Stimulated activated naive CD8-positive, alpha-beta T cell treated with anti-CD3 and anti-CD28 coated beads, Interleukin-15, amount 100 ng/mL, for 72 hours (primary cell): ENCODE measurements around the gene FGF2.
"Not testable (repeated sequence)": the region's sequence is repeated elsewhere in the genome, so short reads cannot be mapped to it uniquely, and the experiment has no call there.

Experiments
- ATAC-seq: fragments of 150-1000 bp; cut with Tn5 transposase; 2 replicates; pipeline ENCODE4 v1.10.0; 2021; ENCODE audit warnings: mild to moderate bottlenecking, moderate library complexity
- DNase-seq, 2 donors: peaks; one replicate each; pipeline ENCODE4 v3.0.0; 2021 to 2022
- H3K27ac Mint-ChIP-seq, 2 donors: one replicate each; pipeline ENCODE4 v1.8.0; 2022; ENCODE audit warnings: mild to moderate bottlenecking in 2 of 2, mixed read lengths in 2 of 2, moderate library complexity in 2 of 2
- H3K27me3 Mint-ChIP-seq: one replicate; pipeline ENCODE4 v1.8.0; 2022; ENCODE audit warnings: mixed read lengths
- H3K4me1 Mint-ChIP-seq: one replicate; pipeline ENCODE4 v1.8.0; 2022; ENCODE audit warnings: mild to moderate bottlenecking, mixed read lengths
- H3K4me3 Mint-ChIP-seq, 2 donors: one replicate each; pipeline ENCODE4 v1.8.0; 2022; ENCODE audit warnings: mild to moderate bottlenecking in 2 of 2, mixed read lengths in 2 of 2, moderate library complexity in 1 of 2
- H3K9me3 Mint-ChIP-seq, 2 donors: one replicate each; pipeline ENCODE4 v1.8.0; 2022; ENCODE audit warnings: mixed read lengths in 2 of 2

Gene FGF2

GRCh38 chr4:122827258-122827878, 737 bp downstream of the FGF2 start:
- ATAC-seq (peak; percentile 63), DNase-seq (peak; percentile 46 to 67)
- Mint-ChIP-seq H3K9me3 (no peaks in the 10 kb centered on the region), H3K27me3 (peaks cover 87% of the 10 kb centered on the region), H3K27ac (peak overlapping the region; percentile 66 to 95), H3K4me3 (peak overlapping the region; percentile 88), H3K4me1 (peaks cover 15% of the 10 kb centered on the region)

DNA sequence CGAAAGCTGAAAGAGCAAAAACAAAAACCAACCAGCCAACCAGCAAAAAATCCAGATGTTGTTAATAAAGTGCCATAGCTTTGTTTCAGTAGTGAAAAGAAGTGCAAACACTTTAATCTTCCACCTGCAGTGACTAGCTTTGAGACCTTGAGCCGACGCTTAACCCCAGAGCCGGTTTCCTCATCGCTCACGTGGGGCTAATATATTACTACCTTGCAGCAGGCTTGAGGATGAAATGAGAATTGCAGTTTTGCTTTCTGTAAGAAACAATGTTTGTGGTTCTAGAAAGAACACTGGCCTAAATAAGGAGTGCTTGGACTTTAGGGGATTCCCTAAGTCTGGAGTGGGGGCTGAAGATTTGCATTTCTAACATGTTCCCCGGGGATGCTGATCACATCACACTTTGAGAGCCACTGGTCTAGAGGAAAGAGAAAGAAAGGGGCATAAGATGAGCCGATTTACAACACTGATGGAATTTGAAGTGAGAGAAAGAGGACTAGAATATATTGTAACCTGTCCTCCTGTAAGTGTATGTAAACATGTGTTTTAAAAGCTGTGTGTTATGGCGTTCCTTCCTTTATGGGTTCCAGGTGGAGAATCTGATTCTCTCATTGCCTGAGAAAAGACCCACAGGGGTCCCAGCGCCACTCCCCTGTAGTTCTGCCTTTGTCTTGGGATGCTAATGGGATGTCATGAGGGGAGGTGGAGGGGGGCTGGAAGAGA, 1.4 kb downstream of the FGF2 start:
- ATAC-seq = peak; percentile 88
- Mint-ChIP-seq H3K4me1 (peaks cover 15% of the 10 kb centered on the region), H3K27me3 (peaks cover 92% of the 10 kb centered on the region), H3K4me3 (peak overlapping the region; percentile 88), H3K9me3 (no peaks in the 10 kb centered on the region), H3K27ac (peak overlapping the region; percentile 66 to 95)
- DNase-seq = peak; percentile 40 to 64

- no peak overlapping the region for H3K4me3 Mint-ChIP-seq
These were observed 3.9 kb downstream of the FGF2 start for GRCh38 chr4:122830426-122831095.

DNA sequence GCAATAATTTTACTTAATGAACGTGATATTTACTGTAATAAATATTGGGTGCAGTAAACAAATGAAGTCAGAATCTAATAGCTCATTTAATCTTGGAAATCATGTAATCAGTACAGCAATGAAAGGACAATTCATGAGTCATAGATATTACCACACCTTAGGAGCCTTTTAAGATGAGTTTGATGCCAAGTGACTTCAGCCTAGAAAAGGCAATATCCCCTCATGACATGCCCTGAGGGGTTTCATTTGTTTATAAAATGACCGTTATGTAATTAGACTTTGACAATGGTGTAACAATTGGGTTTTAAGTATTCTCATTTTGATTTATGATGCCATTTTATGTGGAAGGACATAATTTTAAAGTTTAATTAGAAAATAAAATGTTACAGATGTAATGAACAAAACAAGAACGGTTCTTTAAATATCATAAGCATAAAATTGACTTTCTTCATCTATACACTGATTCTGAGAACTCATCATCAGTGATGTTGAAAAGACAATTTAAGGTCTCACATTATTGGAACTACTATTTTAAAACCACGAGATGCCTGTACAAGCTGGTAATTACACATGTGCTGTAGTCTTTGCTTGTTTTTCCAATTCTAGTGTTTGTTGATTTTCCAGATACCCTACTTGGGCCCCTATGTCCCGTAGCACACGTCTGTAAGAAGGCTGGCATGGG, 5.0 kb downstream of the FGF2 start:
- no peak for ATAC-seq
- Mint-ChIP-seq H3K9me3 (no peaks in the 10 kb centered on the region), H3K4me1 (peaks cover 15% of the 10 kb centered on the region), H3K27me3 (peaks cover 58% of the 10 kb centered on the region), H3K4me3 (no peak overlapping the region), H3K27ac (no peak overlapping the region)
- no peak for DNase-seq

More at GRCh38 chr4:122830426-122831095, 3.9 kb downstream of the FGF2 start:
- Mint-ChIP-seq H3K27me3 (peaks cover 68% of the 10 kb centered on the region), H3K9me3 (no peaks in the 10 kb centered on the region), H3K27ac (peak overlapping the region in 1 of 2 donors; percentile 57), H3K4me1 (peaks cover 15% of the 10 kb centered on the region)
- DNase-seq (no peak), ATAC-seq (no peak)

GRCh38 chr4:122832732-122833131, 6.1 kb downstream of the FGF2 start:
- no peak for ATAC-seq
- no peak overlapping the region for H3K27ac Mint-ChIP-seq
- H3K9me3 Mint-ChIP-seq = no peaks in the 10 kb centered on the region
- H3K4me3 Mint-ChIP-seq = no peak overlapping the region
- H3K27me3 Mint-ChIP-seq = peaks cover 59% of the 10 kb centered on the region
- peaks cover 9% of the 10 kb centered on the region for H3K4me1 Mint-ChIP-seq
- DNase-seq = no peak

DNA sequence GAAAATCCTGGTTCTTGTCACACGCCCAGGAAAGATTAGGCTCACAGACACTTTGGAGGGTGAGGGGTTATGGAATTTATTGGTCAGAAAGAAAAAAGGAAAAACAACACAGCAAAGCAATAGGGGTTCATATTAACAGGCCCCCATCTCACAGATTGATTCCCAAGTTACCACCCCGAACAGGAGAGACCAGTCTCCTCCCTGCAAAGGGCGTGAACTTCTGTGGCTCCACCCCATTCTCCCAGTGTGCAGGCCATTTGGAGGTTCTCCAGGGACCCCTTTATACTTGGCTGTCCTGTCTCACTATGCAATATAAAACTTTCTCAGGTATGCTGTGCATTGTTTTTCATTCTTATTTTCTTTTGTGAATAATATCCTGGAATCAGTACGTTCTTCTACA, 7.4 kb downstream of the FGF2 start:
- Mint-ChIP-seq H3K4me1 (no peaks in the 10 kb centered on the region), H3K4me3 (no peak overlapping the region), H3K27ac (no peak overlapping the region), H3K9me3 (no peaks in the 10 kb centered on the region), H3K27me3 (peaks cover 48% of the 10 kb centered on the region)
- ATAC-seq (no peak), DNase-seq (no peak)

DNA sequence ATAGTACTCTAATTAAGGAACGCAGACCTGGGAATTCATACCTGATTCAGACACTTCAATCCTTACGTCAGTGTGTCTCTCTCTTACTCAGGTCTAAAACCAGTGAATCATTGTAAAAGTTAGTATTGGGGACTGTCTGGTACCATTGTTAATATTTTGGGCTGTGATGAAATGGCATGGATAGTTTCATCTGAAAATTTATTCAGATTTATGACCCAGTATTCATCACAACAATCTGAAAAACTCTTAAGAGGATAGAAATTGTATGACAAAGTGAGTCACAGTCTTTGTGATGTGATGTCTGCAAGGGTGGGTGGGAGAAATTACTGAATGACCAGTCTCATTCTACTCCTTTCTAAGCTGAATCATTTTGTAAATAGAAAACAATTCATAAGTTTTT, 10.3 kb downstream of the FGF2 start:
- Mint-ChIP-seq H3K4me3 (no peak overlapping the region), H3K27ac (no peak overlapping the region), H3K9me3 (no peaks in the 10 kb centered on the region), H3K27me3 (peaks cover 34% of the 10 kb centered on the region), H3K4me1 (no peaks in the 10 kb centered on the region)
- DNase-seq = no peak
- no peak for ATAC-seq

- Mint-ChIP-seq H3K4me3 (no peak overlapping the region), H3K4me1 (no peaks in the 10 kb centered on the region), H3K9me3 (no peaks in the 10 kb centered on the region), H3K27ac (no peak overlapping the region), H3K27me3 (peaks cover 34% of the 10 kb centered on the region)
- DNase-seq (no peak), ATAC-seq (no peak)
These were observed 11.4 kb downstream of the FGF2 start for GRCh38 chr4:122838034-122838433.

DNA sequence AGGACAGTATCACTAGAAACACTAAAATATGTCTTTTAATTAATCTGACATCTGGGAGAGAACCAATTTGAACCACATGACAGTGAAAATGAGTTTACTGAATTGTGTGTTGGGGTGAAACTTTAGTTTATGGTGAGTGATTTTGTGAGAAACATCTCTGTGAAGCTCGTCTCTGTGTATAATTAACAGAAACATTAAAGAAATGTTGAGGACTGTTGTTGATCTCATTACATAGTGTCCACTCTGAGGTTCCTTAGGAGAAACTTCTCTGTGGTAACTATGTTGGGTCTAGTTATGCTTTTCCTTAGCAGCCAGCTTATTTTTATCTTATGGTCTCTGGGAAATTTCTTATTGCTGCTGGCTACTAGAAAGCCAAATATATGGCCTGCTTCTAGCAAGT, 15.8 kb downstream of the FGF2 start:
- Mint-ChIP-seq H3K4me3 (no peak overlapping the region), H3K9me3 (no peaks in the 10 kb centered on the region), H3K27ac (no peak overlapping the region), H3K4me1 (no peaks in the 10 kb centered on the region), H3K27me3 (peaks cover 33% of the 10 kb centered on the region)
- ATAC-seq (no peak), DNase-seq (no peak)

GRCh38 chr4:122842984-122843531, 16.4 kb downstream of the FGF2 start:
- no peak for ATAC-seq
- no peaks in the 10 kb centered on the region for H3K4me1 Mint-ChIP-seq
- no peak overlapping the region for H3K27ac Mint-ChIP-seq
- DNase-seq = no peak
- H3K9me3 Mint-ChIP-seq = no peaks in the 10 kb centered on the region
- H3K4me3 Mint-ChIP-seq = no peak overlapping the region
- H3K27me3 Mint-ChIP-seq = peaks cover 28% of the 10 kb centered on the region

GRCh38 chr4:122844391-122844790, 17.8 kb downstream of the FGF2 start:
- peaks cover 33% of the 10 kb centered on the region for H3K27me3 Mint-ChIP-seq
- H3K4me3 Mint-ChIP-seq, H3K9me3 Mint-ChIP-seq, DNase-seq, H3K27ac Mint-ChIP-seq, H3K4me1 Mint-ChIP-seq, ATAC-seq: not testable (repeated sequence)

DNA sequence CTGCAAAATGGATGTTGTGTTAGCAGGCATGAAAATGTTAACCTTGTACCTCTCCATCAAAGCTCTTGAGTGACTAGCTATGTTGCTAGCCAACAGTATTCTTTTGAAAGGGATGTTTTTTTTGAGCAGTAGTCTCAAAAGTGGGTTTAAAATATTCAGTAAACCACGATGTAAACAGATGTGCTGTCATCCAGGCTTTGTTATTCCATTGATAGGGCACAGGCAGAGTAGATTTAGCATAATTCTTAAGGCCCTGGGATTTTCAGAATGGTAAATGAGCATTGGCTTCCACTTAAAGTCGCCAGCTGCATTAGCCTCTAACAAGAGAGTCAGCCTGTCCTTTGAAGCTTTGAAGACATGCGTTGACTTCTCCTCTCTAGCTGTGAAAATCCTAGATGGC, 18.4 kb downstream of the FGF2 start:
- H3K27ac Mint-ChIP-seq = no peak overlapping the region
- no peaks in the 10 kb centered on the region for H3K9me3 Mint-ChIP-seq
- H3K4me1 Mint-ChIP-seq = no peaks in the 10 kb centered on the region
- ATAC-seq (no peak), DNase-seq (no peak)
- H3K27me3 Mint-ChIP-seq = peaks cover 33% of the 10 kb centered on the region
- H3K4me3 Mint-ChIP-seq = no peak overlapping the region

- H3K27me3 Mint-ChIP-seq = peaks cover 40% of the 10 kb centered on the region
- no peaks in the 10 kb centered on the region for H3K9me3 Mint-ChIP-seq
- H3K27ac Mint-ChIP-seq = no peak overlapping the region
- H3K4me1 Mint-ChIP-seq = no peaks in the 10 kb centered on the region
- no peak for ATAC-seq
- no peak for DNase-seq
- no peak overlapping the region for H3K4me3 Mint-ChIP-seq
These were observed 19.1 kb downstream of the FGF2 start for GRCh38 chr4:122845760-122846159.

- ATAC-seq (no peak), DNase-seq (no peak)
- no peak overlapping the region for H3K27ac Mint-ChIP-seq
- no peaks in the 10 kb centered on the region for H3K9me3 Mint-ChIP-seq
- H3K4me3 Mint-ChIP-seq = no peak overlapping the region
- H3K4me1 Mint-ChIP-seq = no peaks in the 10 kb centered on the region
- H3K27me3 Mint-ChIP-seq = peaks cover 47% of the 10 kb centered on the region
These were observed 21.3 kb downstream of the FGF2 start for GRCh38 chr4:122847931-122848330.

GRCh38 chr4:122849789-122850188, 23.2 kb downstream of the FGF2 start:
- ATAC-seq, H3K27ac Mint-ChIP-seq, H3K4me1 Mint-ChIP-seq, H3K9me3 Mint-ChIP-seq, DNase-seq, H3K4me3 Mint-ChIP-seq: not testable (repeated sequence)
- H3K27me3 Mint-ChIP-seq = peaks cover 45% of the 10 kb centered on the region
